Ramos (cell line): ENCODE measurements around the gene TXNIP.

Source experiments
- in situ Hi-C: fragments of 300-500 bp; cut with MboI; formaldehyde crosslinking; loops from one replicate; pipeline ENCODE4 v1.14.3; 2022; ENCODE audit warnings: low sequenced_read_pairs; ENCODE audit not compliant: unreplicated experiment

TXNIP gene

DNA sequence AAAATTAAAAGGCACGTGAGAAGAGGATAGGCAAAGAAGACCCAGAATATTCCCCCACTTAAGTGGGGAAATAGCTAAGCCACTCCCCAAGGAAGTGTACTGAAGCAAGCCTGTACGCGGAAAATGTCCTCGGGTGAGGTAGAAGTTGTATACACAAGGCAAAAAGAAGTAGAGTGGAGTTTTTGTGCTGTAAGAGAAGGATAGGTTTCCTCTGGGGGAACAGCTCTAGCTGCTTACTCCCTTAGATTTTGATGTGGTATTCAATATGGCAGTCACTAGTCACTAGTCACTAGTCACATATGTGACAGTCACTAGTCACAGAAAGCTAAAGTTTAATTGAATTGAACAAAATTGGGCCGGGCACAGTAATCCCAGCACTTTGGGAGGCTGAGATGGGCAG is 7.6 kb downstream of the TXNIP start:
- in situ Hi-C loops: no loop called here

DNA sequence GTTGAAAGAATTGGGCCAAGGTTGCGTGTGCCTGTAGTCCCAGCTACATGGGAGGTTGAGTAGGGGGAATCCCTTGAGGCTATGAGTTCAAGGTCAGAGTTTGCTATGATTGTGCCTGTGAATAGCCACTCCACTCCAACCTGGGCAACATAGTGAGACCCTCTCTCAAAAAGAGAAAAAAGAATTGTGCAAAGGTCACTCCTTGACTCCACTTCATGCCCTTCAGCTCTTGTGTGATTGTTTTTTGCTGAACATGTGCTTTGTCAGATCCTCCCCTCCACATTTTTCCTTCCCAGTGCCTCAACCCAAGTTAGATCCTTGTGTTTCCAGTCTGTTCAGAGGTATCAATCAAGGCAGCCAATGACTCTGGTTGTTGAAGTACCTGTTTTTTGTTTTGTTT is 8.5 kb downstream of the TXNIP start:
- in situ Hi-C loops: no loop called here

DNA sequence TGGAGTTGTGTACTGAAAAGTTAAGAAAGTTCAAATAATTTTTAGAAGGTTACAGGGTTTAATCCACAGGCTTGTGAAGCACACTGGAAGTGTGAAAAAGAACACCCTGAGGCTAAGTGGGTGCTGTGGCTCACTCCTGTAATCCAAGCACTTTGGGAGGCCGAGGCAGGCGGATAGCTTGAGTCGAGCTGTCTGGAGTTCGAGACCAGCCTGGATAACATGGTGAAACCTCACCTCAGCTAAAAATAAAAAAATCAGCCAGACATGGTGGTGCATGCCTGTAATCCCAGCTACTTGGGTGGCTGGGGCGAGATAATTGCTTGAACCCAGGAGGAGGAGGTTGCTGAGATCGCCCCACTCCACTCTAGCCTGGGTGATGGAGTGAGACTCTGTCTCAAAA is 9.8 kb downstream of the TXNIP start:
- in situ Hi-C loops: no loop called here

DNA sequence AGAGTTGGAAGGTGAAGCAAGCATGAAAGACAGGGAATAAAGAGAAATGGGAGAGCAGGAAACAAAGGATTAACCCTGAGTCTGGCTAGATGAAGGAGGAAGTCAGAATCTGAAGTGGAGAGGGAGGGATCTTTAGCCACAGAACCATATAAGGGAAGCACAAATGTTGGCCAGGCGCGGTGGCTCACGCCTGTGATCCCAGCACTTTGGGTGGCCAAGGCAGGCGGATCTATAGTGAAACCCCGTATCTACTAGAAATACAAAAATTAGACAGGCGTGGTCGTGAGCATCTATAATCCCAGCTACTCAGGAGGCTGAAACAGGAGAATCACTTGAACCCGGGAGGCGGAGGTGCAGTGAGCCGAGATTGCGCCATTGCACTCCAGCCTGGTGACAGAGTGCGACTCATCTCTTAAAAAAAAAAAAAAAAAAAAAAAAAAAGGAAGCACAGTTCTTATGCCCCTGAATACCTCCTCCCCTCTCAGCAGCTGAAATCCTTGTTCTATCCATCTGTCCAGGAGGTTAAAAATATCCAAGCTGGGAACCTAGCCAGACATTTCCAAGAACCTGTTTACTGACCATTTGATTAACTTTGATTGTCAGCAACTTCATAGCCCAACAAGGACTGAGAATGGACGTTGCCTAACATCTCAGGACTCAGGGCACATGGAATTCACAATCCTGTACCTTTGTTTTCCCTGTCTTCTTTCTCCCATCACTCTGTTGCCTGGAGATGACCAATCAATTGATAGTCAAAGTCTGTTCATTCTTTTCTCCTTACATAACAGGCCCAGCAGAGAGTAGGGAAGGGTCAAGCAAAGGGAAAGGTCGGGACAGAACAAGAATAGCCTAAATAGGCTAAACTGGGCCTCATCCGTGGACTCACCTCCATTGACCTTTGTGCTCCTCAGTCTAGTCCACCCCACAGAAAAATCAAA is 10.6 kb downstream of the TXNIP start:
- in situ Hi-C loops: no loop called here

DNA sequence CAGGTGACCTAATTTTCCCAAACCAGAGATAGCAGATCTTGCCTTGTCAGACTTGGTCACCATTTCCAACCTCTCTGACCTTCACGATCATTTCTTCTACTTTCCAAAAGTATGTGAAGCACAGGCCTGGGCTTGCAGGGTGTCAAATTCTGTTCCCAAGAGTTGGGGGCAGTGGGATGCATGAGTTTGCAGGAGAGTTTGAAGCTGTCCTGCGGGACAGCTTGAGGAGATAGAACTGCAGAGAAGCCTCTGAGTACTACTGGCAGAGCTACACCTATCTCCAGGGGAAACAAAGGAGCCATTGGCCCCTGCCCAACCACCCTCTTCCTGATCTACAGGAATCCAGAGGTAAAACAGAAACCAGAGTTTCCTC is 11.3 kb downstream of the TXNIP start:
- in situ Hi-C loops: no loop called here

DNA sequence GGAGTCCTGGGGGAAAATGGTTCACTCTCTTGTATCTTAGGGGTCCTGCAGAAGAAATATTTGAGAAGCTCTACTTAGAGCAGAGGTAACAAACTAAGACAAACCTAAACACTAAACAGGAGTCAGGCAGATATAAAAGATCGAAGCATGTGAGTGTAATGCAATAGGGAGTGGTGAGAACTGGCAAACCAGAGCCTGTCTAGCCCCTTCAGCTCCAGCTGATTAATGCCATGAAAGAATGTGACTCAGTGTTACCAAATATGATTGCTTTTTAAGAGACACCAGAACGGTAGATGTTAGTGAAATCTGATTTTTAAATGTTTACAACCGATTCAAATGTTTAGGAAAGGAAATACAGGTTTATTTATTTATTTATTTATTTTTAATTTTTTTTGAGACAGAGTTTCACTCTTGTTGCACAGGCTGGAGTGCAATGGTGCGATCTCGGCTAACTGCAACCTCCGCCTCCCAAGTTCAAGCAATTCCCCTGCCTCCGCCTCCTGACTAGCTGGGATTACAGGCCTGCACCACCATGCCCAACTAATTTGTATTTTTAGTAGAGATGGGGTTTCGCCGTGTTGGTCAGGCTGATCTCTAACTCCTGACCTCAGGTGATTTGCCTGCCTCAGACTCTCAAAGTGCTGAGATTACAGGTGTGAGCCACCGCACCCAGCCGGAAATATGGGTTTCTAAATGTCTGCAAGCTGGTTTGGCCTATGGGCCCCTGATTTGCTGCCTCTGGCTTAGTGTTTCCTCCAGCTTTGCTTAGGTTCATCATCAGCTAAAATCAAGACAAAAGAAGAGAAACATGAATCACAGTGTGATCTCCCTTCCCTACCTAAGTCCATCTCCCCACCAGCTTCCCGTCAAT is 12.2 kb downstream of the TXNIP start:
- in situ Hi-C loops: no loop called here

DNA sequence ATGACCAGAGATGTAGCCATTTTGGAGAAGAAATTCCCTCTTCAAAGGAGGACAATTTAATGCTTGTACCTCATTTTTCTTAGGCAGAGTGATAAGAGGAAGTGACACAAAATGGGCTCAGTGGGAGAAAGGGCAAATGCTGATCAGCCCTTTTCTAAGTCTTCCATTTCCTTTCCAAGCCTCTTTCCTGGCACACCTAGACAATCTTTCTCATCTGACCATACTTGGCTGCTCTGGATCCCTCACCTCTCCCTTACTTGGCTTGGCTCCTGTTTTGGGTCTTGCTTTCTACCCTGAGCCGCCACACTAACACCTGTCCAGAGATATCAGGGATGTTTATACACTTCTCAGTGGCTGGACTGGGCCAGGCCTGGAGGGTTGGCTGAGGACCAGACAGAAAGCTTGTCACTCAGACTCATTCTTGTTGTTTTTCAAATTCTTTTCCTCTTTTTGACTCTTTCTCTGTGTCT is 13.1 kb downstream of the TXNIP start:
- in situ Hi-C loops: no loop called here

DNA sequence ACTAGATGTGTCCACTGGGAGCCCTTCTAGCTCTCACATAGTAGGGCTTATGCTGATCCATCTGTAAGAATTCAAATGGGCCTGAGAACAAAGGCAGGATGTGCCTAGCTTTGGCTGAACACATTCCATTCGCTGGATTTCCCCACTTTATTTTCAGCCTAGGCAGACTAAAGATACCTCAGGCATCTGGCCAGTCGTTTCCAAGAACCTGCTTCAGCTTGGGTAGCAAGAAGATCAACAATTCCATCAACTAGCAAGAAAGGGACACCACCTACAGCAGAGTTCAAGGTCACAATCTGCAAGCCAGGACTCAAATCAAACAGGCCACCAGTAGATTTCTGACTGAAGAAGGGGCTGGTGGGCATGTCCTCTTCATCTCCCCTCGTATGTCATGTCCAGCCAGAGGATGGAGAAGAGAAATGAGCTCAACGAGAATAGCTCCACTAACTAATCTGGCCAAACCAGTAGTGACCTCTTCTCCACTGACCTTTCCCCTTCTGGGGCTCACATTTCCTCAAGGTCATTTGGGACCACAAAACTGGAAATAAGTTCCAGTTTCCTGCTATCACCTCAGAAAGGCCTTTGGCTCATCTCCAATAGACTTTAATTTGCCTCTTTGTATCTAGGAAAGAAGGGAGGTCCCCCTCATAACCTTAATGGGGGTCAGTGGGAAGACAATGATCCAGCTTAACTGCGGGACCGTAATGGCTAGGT is 14.2 kb downstream of the TXNIP start:
- in situ Hi-C loops: no loop called here

DNA sequence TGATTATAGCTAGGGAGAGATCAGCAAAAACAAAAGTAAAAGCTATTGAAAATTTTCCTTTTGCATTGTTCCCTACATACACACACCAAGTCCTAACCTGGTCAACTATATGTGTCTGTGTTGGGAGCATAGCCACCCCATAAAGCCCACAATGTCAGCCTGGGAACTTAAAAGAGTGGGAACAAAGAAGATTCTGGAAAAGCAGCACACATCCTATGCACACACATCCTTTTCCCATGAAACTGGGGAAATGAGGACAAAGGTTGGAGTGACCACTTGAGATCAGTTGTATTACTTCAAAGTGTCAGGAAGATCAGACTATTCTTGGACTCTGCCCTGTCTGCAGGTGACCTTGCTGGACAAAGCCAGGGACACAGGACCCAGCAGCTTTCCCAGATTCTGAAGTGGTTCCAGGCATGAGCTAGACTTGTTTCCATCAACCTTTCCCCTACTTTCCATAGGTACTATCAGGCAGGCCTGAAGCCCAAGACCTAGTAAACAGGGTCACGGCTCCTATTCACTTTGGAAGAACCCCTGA is 15.9 kb downstream of the TXNIP start:
- in situ Hi-C loops: no loop called here

DNA sequence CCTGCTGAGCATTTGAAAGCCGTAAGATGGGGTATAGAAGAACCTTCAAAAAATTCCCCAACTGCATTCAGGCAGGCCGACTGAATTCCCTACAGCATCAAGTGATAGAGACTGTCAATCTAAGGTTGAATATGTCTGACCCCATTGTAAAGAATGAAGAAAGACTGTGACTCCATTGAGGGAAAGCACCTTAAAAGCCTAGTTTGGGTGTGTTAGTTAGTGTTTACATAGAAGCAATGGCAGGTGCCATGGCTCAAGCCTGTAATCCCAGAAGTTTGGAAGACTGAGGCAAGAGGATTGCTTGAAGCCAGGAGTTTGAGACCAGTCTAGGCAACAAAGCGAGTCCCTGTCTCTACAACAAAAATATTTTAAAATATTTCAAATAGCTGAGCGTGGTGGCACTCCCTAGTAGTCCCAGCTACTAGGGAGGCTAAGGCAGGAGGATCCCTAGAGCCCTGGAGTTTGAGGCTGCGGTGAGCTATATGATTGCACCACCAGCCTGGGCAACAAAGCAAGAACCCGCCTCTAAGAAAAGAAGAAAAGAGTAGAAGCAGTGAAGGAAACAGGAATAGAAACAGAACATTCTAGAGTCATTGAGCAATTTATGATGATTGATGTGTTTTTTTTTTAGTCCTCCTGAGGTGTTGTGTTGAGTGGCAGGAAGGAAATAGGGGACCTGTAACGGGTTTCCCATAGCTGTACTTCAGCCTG is 16.5 kb downstream of the TXNIP start:
- in situ Hi-C loops: loop anchor here (5.0 kb wide), 1 partner anchor 32 kb away; no protein-coding TSS in a partner anchor

DNA sequence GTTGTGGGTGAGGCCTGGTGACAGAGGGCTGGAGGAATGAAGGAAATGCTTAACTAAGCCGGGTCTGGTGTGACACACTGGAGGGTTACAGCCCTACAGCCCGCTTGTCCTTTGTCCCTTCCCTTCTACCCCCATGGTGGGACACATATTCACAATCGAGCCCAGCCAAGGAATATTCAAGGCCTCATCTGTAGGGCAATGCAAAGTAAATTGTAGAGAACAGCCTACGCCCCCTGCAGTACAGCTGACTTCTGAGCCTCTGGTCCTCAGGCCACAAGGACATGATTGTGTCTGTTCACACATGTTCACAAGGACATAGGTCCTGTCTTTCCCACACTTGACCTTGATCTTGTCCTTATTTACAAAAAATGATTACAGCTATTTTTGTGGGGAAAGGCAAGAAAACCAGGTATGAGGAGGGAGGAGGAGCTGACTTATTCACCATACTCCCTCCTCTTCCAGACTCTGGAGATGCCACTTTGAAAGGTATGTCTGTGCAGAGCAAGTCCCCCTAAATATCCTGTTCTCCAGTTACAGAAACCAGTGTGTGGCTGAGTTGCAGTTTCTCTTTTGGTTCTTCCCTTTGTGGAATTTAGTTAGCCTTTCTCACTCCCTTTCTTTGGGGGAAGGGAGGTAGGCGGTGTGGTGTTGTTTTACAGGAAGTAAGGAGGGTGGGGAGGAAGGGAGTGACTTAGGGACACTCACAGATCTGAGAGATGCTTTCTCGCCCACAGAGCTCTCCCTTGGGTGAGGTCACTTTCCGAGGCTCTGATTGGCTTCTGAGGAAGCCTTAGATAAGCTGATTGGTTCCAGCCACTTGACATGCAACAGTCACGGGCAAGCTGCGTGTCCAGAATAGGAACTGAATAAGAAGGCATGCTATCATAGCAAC is 17.3 kb downstream of the TXNIP start:
- in situ Hi-C loops: loop anchor here (5.0 kb wide), 1 partner anchor 33 kb away; no protein-coding TSS in a partner anchor

DNA sequence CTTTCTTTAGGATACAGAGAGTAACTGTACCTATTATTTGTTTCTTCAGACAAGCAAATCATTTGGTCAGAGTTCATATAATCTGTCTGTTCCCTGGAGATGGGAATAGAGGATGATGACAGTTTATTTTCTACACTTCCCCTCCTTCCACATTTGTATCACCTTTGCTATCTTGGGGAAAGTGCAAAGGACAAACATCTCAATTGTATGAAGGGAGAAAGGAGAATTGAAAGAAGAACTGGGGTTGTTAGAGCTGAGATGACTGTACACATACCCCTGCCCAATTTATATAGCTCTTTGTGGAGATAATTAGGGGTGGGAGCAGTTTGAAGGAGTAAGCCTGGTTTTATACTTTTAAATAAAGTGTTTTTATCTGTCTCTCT is 17.9 kb downstream of the TXNIP start:
- in situ Hi-C loops: loop anchor here (5.0 kb wide), 1 partner anchor 34 kb away; no protein-coding TSS in a partner anchor

DNA sequence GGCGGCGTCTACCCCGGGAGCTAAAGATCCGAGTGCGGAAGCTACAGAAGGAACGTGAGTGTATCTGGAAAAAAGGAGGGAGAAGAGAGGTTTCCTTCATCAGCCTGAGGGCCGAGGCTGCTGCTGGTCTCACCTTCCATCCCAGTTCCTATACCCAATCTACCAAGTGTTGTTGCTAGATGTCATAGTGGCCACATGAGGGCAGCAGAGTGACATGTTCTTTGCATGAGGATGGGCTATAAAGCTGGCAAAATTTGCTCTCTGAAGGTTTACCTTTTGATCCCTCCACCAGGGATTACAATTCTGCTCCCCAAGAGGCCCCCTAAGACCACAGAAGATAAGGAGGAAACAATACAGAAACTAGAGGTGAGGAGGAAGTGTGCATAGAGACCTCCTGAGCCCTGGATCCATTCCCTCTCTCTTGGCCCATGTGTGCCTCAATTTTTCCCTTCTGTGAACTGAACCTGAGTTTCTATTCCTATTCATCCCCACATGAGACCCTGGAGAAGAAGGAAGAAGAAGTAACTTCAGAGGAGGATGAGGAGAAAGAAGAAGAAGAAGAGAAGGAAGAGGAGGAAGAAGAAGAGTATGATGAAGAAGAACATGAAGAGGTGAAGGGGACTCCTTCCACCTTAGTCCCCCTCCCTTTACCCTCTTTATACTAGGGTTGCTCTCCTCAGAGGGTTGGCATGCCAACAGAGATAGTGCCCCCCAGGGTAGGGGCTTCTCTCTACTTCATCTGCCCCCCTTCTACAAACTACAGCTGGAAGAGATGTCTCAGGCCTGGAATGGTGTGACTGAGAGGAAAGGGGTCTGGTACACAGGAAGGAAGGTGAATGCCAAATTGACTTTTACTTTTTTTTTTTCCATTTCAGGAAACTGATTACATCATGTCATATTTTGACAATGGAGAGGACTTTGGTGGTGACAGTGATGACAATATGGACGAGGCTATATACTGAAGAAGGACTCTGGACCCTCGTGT is 18.6 kb downstream of the TXNIP start:
- in situ Hi-C loops: loop anchor here (5.0 kb wide), 1 partner anchor 35 kb away; no protein-coding TSS in a partner anchor

DNA sequence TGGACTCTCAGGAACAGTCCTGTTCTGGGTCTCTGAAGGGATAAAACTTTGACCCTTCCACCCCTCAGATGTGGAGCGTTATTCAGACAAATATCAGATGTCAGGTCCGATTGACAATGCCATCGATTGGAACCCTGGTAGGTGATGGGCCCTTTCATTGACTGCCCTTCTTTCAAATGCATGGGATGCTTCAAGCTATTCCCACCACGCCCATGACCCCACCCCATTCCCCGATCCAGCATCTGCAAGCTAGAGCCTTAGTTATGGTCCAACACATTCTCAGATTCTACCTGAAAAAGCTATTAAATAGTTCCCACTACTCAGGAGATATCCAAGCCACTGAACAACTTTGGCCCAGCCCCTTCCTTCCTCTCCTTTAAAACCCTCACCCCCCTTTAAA is 19.4 kb downstream of the TXNIP start:
- in situ Hi-C loops: loop anchor here (5.0 kb wide), 1 partner anchor 35 kb away; no protein-coding TSS in a partner anchor

DNA sequence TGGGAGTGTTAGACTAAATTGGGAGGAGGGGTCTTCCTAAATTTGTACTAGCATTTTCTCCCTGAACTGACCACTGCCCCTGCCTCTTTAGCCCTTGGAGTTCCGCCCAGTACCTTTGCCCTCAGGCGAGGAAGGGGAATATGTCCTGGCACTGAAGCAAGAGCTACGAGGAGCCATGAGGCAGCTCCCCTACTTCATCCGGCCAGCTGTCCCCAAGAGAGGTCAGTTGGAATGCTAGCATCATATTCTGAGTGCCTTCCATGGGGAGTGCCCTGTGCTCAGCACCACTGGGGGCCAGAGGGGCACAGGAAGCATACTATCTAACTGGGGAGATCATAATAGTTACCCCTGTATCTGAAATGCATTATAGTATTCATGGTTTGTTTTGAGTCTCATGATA is 21.2 kb downstream of the TXNIP start:
- in situ Hi-C loops: loop anchor here (5.0 kb wide), 1 partner anchor 37 kb away; no protein-coding TSS in a partner anchor

DNA sequence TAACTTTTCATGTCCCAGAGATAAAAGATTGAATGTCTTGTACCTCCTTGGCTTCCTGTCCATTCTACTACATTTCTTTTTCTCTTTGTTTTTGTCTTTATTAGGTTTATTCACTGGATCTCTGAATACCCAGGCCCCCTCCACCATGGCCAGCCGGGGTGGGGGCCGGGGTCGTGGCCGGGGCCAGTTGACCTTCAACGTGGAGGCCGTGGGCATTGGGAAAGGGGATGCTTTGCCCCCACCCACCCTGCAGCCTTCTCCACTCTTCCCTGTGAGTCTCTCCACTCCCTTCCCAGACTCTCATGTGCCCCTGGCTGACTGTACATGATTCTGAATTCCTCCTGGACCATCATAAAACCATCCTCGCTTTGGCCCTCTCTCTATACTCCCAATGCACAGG is 21.7 kb downstream of the TXNIP start:
- in situ Hi-C loops: loop anchor here (5.0 kb wide), 1 partner anchor 38 kb away; no protein-coding TSS in a partner anchor

DNA sequence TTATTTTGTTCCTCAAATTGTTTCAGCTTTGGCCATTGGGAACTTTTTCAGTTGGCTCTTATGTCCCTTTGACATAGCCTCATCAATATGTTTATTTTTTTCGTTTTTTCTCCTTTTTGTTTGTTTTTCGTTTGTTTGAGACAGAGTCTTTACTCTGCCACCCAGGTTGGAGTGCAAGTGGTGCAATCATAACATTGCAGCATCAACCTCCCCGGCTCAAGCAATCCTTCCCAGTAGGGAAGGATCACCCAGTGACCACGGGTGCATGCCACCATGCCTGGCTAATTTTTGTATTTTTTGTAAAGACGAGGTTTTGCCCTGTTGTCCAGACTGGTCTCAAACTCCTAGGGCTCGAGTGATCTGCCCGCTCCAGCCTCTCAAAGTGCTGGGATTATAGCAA is 23.8 kb downstream of the TXNIP start:
- in situ Hi-C loops: no loop called here
